Measurements from ENCODE around the gene PRG2.
"Not testable (repeated sequence)": the region's sequence is repeated elsewhere in the genome, so short reads cannot be mapped to it uniquely, and the experiment has no call there.

The PRG2 gene

DNA sequence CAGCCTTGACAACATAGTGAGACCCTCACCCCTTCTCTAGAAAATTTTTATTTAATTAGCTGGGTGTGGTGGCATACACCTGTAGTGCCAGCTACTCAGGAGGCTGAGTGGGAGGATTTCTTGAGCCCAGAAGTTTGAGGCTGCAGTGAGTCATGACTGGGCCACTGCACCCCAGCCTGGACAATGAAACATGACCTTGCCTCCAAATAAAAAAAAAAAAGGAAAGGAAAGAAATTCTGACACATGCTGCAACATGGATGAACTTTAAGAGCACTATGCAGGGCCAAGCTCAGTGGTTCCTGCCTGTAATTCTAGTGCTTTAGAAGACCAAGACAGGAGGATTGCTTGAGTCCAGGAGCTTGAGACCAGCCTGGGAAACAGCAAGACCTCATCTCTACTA, 27.7 kb upstream of the PRG2 start:
- DNase-seq = no peak

DNA sequence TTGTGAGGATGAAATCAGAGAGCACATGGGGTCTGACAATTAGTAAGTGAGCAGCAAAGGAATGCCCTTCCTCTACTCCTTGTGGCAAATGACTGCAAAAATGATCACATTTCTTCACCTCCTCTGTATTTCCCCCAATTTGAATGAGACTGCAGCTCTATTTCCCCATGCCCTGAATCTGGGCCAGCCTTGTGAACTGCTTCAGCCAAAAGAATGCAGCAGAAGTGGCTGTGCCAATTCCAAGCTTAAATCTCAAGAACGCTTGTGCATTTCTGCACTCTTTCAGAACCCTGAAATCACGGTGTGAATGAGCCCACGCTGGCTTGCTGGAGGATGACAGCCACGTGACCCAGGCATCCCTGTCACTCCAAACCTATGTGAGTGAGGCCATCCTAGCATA, 26.6 kb upstream of the PRG2 start:
- DNase-seq = no peak

DNA sequence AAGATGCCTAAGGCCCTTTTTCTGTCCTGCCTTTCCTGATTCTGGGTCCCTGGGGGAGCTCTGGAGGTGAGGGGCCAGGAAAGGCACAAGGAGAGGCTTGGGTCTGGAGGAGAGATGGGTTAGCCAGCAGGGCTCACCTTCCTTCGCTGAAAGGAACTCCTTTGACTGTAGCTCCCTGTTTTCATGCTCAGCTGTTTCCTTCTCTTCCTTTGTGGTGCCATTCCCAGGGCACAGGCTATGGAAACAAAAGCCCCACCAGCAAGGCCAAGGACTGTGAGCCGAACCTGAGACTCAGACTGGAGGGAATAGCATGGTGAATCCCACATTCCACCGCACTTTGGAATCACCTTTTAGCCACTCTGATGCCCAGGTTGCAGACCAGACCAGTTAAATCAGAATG, 26.0 kb upstream of the PRG2 start:
- no peak for DNase-seq

DNA sequence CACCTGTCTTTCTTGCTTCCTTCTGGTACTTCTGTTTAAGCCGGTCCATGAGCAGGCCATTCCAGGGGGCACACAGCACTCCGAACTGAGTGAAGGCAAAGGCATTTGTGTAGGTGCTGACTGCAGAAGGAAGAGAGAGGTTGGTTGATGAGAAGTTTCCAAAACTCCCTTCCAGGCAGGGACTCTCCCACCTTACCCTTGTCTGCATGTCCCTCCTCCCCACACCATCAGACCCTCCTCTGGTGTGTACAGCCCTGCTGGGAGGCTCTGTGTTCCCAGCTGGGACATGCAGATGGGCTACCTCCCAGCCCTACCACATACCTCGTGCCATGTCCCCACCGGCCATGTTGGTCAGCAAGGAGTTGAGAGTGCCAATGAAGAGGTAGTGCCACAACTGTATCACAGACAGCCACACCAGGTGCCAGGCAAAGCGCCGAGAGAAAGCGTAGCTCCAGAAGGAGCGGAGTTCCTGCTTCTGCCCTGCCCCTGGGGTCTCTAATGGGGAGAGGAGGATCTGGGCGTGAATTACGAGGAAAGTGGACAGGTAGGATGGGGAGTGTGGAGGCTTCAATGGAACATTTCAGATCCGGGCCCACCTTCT, 24.3 kb upstream of the PRG2 start:
- DNase-seq = no peak

DNA sequence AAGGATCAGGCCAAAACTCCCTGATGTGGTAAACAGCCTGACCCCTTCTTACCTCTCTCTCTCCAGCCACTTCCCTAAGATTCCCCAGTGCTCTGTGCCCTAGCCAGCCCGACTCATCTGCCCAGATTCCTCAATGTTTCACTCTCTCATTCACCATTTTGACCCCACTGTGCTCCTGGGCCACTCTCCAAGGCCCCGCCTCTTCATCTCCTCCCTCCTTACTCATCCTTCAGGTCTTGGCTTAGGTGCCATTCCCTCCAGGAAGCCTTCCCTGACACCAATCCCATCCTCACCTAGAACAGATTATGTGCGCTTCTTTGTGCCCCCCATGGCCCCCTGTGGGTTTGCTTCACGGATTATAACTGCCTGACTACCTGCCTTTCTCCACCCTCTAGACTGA, 23.2 kb upstream of the PRG2 start:
- no peak for DNase-seq

DNA sequence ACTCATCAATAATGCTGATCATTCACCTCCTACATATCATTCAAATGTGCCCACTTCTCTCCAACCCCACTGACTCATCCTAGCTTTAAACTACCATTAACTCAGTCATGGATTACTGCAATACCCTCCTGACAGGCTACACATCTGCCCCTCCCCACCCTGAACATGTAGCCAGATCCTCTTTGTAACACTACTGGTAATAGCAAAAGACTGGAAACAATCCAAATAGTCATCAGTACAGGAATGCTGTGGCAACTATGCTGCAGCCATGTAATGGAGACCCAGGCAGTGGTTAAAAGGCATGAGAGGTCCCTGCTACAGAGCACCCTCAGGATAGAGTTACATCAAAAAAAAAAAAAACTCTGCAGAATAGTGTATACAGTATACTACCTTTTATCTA, 19.8 kb upstream of the PRG2 start:
- DNase-seq = no peak

DNA sequence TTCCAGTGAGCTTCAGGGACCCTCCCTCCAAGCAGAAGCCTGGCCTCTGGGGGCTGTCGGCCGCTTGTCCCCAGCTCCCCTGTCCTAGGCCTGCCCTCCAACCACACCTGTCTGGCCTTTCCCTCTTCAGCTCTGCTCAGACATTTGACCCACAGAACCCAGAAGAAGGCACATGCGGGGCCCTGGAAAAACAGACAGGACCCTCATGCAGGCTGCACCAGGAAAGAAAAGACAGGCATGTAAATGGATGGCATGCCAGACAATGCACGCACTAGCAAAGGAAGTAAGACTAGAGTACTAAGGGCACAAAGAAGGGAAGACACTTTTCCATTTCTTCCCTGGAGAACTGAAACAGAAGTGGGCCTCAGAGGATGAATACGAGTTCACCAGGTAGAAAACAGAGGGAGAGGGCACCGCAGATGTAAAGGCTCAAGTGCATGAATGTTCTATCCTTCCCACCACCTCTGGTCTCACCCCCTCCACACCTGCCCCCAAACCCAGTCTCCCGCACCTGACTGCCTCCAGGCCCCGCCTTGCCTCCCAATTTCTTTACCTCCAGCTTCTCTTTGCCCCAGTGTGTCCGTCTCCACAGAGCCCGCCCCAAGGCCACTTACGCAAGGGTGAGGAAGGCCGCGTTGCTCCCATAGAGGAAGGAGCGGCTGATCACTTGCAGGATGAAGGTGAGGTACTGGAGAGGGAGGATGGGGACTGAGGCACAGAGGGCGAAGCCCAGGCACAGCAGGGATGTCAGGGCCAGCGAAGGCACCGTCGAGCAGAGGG, 19.1 kb upstream of the PRG2 start:
- no peak for DNase-seq

DNA sequence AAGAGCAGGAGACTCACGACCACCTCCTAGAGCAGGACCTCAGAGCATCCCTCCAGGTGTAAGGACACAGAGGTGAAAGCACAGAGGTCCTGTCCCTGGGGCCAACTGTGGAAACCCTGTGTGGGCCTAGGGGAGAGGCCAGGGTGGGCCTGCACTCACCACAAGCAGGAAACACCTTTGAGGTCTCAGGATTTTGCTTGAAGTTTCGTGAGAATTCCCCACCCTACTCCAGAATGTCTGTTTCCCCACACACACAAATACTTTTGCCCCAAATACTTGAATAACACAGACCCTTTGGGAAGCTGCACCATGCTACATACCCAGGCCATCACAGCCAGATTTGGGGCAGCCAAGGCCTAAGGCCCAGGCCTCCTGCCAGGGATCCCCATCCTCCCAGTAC, 18.3 kb upstream of the PRG2 start:
- DNase-seq = no peak

DNA sequence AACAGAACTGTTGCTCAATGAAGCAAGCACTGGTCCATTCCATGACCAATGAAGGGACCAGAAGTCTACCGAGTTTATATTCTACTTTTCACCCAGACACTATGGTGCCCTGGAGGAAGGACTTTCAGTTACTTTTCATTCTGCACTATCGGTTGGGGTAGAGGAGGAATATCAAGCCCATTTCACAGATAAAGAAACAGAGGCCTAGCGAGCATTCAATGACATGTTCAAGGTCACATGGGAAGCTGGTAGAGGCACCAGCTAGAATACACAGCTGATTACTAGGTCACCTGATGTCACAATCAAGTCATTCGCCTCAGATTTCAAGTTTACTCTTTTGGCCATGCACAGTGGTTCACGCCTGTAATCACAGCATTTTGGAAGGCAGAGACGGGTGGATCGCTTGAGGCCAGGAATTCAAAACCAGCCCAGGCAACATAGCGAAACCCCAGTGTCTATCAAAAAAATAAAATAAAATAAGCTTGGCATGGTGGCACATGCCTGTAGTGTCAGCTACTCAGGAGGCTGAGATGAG, 17.6 kb upstream of the PRG2 start:
- DNase-seq = no peak

DNA sequence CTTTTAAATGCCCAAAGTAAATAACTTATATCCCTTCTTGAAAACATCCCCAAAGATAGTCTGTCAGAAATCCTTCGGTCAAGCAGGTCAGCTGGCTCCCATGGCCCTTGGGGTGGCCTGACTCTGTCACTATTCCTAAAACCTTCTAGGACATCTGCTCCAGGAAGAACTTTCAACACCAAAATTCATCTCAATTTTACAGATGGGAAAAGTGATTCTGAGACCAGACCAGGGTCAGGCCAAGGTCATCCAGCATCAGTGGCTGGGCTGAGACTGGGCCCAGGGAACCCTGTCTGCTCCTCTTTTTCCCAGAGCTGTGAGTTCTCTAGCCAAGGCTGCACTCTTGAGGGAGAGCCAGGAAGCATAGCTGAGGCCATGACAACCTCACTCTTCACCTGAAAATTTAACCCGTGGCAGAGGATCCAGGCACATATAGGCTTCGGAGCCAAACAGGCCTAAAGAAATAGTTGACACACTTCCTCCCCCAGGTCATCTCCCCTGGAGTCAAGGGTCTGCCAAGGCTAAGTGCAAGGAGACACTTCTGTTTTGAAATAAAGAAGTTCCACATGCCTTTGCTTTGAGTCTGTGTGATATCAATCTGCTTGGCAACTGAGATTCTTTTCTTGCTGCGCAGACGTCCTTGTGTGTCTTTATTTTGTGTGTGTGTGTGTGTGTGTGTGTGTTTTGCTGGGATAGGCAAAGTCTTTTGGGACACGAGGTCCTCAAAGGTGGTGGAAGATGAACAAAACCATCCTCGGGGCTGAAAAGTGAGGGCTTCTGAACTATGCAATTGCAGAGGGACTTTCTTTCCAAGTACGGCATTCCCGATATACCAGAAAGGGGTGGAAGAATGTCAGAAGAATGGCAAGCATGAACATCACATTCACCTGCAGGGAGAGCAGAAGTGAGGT, 16.8 kb upstream of the PRG2 start:
- no peak for DNase-seq

DNA sequence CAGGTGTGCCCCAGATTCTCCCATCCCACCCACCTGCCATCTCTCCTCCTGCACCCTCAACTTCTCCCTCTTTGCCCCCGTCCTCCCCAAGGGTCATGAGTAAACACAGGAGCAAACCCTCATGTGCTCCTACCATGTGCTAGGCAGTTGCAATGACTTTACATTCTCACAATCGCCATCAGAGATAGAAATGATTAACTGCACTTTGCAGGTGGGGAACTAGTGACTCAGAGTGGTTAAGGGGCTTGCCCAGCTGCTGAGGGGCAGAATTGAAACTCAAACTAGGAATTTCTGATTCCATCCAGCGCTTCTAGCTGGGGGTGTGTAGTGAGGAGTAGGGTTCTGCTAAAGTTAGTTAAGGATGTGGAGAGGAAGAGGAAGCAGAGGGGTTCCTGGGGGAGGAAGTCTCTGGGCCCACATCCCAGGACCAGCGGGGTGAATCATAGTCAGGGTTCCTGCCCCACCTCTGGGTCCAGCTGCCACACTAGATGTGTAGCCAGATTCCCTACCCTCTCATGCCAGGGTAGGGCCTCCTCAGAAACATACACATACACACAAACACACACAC, 16.0 kb upstream of the PRG2 start:
- no peak for DNase-seq

DNA sequence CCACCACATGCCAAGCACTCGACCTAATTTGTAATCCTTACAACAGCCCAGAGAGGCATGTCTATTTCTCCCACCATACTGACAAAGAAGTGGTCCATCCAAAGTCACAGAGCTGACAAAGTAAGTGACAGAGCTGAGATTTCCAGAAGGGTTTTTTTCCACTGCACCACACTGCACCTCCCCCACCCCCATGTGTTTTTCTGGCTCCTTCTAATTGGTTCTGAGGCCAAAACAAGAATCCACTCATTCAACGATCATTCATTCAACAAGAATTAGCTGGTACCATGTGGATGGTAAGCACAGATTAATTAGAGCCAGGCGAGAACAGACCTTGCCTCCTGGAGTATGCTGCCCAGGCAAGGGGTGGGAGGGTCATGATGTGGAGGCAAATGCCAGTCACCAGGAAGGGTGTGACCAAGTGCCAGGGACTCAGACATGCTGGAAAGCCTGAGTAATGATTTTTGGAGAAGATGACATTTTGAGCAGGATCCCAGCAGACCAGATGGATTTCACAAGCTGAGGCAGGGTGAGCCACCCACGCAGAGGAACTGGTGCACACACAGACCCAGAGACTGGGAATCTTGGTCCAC, 14.9 kb upstream of the PRG2 start:
- no peak for DNase-seq

DNA sequence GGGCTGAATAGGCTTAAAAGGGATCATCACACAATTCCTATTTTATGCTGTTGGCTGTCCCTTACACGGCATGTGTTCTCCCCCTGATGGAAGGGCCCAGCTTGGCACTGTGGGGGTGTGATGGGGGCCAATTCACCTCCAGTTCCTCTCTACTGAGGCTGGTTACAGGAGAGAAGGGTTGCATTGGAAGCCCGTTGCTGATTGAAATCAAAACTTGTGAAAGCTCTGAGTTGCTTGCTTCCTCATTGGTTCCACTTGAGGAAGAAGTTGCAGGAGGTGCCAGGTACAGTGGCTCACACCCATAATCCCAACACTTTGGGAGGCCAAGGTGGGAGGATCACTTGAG, 13.3 kb upstream of the PRG2 start:
- DNase-seq = no peak

DNA sequence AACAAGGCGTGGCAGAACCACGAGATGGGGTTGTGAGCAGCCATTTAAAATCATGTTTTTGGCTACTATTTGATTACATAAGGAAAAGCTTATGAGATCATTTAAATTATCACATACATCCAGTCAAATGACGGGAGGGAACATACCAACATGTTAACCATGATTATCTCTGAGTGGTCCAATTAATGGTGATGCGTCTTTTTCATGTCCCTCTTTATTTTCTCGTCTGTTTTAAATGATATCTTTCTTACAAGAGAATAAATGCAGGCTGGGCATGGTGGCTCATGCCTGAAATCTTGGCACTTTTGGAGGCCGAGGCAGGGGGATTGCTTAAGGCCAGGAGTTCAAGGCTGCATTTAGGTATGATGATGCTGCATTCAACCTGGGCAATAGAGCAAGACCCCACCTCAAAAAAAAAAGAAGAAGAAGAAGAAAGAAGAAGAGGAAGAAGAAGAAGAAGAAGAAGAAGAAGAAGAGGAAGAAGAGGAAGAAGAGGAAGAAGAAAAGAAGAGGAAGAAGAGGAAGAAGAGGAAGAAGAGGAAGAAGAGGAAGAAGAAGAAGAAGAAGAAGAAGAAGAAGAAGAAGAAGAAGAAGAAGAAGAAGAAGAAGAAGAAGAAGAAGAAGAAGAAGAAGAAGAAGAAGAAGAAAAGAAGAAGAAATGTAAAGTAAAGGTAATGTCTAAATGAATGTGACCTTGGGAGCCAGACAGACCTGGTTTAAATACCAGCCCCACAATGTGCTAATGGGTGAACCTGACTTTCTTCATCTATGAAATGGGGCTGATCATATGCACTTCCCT, 12.8 kb upstream of the PRG2 start:
- not testable (repeated sequence) for DNase-seq

DNA sequence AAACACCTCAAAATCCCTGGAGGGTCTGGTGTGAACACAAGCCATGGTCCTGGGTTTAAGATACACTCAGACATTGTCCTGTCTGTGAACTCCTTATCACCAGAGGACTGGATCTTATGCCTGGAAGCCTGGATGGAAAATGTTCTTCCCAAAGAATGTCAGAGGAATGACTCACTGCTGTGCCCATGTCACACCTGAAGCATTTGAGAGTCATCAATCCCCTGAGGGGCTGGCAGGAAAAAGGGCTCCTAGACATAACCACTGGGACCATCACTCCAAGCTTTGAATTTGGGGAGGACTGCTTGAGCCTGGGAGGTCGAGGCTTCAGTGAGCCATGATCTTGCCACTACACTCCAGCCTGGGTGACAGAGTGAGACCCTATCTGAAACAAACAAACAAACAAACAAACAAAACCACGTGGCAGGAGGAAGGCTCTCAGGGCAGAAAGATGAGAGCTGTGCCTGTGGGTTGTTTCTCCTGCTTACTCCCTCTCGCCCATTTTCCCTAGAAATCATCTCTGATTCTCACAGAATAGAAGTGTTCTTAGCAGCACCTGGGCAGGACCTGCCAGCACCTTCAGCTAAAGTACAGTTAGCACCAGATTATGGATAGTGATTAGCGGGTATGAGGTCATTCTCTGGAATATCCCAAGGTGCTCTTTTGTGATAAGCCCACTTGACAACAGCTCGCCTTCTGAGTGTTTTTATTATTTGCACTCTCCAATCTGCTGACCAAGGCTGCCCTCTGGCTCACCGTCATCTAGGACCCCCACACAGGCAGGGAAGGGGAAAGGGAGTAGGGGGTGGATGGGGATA, 11.9 kb upstream of the PRG2 start:
- DNase-seq = peak; percentile 7

DNA sequence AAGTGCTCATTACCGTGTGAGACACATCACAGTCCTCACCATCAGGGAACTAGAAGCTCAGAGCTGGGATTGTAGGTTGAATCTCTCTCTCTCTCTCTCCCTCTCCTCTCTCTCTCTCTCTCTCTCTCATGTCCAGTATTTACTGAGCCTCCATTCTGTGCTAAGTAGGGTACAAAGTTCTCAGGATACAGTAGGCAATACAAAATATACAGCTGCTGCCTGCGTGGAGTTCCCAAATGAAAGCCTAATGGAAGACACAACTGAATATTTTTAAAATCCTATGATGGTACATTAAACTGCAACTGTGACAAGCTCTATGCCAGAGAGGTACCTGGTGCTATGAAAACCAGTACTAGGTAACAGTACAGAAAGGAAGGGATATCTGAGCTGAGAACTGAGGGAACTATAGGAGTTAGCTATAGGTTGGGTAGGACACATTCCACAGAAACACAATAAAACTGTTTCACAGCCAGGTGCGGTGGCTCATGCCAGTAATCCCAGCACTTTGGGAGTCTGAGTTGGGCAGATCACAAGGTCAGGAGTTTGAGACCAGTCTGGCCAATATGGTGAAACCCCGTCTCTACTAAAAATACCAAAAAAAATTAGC, 9.6 kb upstream of the PRG2 start:
- DNase-seq = no peak

DNA sequence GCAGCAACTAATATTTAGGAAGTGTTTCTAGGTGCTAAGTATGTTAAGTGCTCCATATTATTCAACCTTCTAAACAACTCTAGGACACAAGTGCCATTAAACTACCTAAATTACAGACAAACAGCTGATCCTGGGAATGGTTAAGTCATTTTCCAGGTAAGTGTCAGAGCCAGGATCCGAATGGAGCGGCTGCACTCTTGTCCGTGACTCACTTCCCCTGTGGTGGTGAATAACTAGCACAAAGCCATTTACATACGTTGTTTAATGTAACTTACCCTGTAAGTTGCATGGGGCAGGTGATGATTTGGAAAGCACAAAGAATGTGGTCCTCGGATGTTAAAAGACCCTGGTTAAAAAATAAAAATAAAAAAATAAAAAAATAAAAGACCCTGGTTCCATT, 8.8 kb upstream of the PRG2 start:
- DNase-seq = no peak

DNA sequence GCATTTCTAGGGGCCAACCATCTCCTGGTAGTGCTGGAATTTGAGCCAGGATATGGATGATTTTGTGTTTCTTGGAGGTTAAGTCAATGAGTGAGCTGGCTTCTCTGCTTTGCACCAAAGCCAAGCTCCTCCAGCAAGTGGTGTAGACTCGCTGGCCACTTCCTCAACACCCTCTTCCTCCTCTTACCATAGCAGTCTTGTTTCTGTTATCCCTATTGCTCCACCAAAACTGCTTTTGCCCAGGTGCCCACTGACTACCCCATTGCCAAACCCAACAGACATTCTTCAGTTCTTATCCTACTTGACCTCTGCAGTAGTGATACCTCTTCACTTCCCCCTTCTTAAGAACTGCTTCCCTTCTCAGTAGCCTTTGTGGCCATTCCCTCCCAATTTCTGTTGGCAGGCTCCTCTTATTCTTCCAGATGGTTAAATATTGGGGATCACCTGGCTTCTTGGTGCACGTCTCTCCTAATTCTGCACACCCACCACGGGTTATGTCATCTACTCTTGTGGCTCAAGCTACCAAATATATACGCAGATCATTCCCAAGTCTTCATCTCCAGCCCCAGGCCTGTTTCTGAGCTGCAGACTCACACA, 7.0 kb upstream of the PRG2 start:
- no peak for DNase-seq

DNA sequence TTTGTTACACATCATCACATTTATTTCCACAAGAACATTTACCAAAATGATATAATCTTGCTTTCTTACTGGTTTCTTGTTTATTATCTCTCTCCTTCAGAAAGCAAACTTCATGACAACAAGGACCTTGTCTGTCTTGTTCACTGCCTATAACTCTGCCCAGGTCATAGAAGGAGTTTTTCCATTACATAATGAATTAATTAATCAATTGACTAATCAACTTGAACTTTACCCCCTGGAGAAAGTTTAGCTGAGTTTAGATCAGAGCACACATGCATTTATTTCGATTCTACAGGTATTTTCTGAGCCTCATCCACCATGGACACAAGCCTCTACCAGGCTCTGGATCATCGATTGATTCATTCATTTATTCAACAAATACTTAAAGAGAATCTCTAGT, 6.3 kb upstream of the PRG2 start:
- no peak for DNase-seq

DNA sequence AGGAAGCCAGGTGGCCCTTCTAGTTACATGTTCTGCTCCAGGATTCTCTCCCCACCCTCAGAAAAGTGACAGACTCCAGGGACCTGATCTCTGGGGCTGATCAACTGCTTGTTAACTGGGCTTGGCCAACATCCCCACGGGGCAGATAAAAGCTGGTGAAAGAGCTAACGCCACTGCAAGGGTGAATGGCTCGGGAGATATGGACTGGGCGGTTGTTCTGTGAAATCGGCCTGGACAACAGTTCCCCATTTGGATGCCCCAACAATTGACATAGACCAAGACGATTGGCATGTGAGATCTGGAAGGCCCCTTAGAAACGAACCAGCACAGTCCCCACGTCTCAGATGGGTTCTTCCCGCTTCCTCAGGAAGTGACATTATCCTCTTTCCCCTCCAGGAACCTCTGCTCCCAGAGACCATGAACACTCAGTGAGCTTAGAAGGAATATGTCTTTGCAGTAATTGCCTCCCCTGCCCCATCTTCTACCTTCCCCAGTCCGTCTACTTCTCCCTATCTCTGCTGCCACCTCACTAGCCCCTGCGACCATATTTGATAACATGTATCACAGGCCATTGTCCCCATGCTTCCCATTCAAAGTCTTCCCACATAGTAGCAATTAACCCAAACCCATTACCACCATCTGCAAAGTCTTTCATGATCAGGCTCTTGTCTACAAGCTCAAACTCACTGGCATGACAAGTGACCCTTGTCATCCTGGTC, 5.6 kb upstream of the PRG2 start:
- no peak for DNase-seq
